ENCODE data around the gene SLC34A1. TPM values are rescaled to one million over a fixed set of nuclear protein-coding genes. Genes with fewer than 3 reads are reported as not detected.

SLC34A1 gene
- total and polyA plus RNA-seq, 11 donors, result not detected

GRCh38 chr5:177387405-177387804, 3.2 kb downstream of the SLC34A1 start:
- no peak overlapping the region for H3K4me3 ChIP-seq
- peaks cover 0 to 33% (median 0%) of the 10 kb centered on the region in 9 donors for H3K27me3 ChIP-seq
- ATAC-seq (no peak), DNase-seq (no peak)
- H3K27ac ChIP-seq, result no peak overlapping the region
- peaks cover 0 to 25% (median 0%) of the 10 kb centered on the region in 12 donors for H3K4me1 ChIP-seq
- intact Hi-C loops (cut with DNase I), result loop anchor here in 2 of 10 donors (10.0 kb wide), 2 partner anchors 73 to 273 kb away; partner anchors contain the start of gene MXD3 (in 1 of the 2)
- H3K36me3 ChIP-seq, result no peaks in the 10 kb centered on the region
- WGBS, 4 donors, result 83 to 91% (median 87%) methylated on average over 14 of the region's 14 CpGs
- TF ChIP-seq CTCF (IDR thresholded peaks at IDR 0.05) (no peak), POLR2A (IDR thresholded peaks at IDR 0.05) (no peak)
- H3K9me3 ChIP-seq, result no peaks in the 10 kb centered on the region

- H3K9me3 ChIP-seq, result no peaks in the 10 kb centered on the region
- DNase-seq (no peak), ATAC-seq (no peak)
- peaks cover 0 to 25% (median 0%) of the 10 kb centered on the region in 12 donors for H3K4me1 ChIP-seq
- no peaks in the 10 kb centered on the region for H3K36me3 ChIP-seq
- TF ChIP-seq CTCF (IDR thresholded peaks at IDR 0.05) (no peak), POLR2A (IDR thresholded peaks at IDR 0.05) (no peak)
- H3K4me3 ChIP-seq, result no peak overlapping the region
- H3K27ac ChIP-seq, result peak overlapping the region in 1 of 12 donors; percentile 68
- peaks cover 0 to 29% (median 0%) of the 10 kb centered on the region in 9 donors for H3K27me3 ChIP-seq
- whole genome bisulfite sequencing, 4 donors, result 87 to 91% (median 90%) methylated on average over 10 of the region's 10 CpGs
- intact Hi-C loops (cut with DNase I), result loop anchor here in 2 of 10 donors (10.0 kb wide), 2 partner anchors 74 to 274 kb away; partner anchors contain the start of gene MXD3 (in 1 of the 2)
Observed at GRCh38 chr5:177388521-177389052, 4.4 kb downstream of the SLC34A1 start.

- H3K36me3 ChIP-seq, result no peaks in the 10 kb centered on the region
- peak overlapping the region in 2 of 12 donors; percentile 12 to 68 for H3K27ac ChIP-seq
- peaks cover 0 to 25% (median 0%) of the 10 kb centered on the region in 12 donors for H3K4me1 ChIP-seq
- no peak overlapping the region for H3K4me3 ChIP-seq
- ATAC-seq (peak in 3 of 4 donors; percentile 41 to 46 (median 43)), DNase-seq (no peak)
- H3K27me3 ChIP-seq, result peaks cover 0 to 26% (median 0%) of the 10 kb centered on the region in 9 donors
- no peak for TF ChIP-seq POLR2A (IDR thresholded peaks at IDR 0.05)
- intact Hi-C loops (cut with DNase I), result loop anchor here in 9 of 10 donors (1.0 to 10.0 kb wide), 8 partner anchors 65 to 275 kb away; partner anchors contain the start of genes MXD3 (in 1 of the 9) and PDLIM7 (in 1 of the 9)
- 33 to 43% (median 40%) methylated on average over 21 of the region's 21 CpGs for WGBS, 4 donors
- H3K9me3 ChIP-seq, result no peaks in the 10 kb centered on the region
Observed at GRCh38 chr5:177389241-177390169, 5.3 kb downstream of the SLC34A1 start.

GRCh38 chr5:177390363-177391300, 6.4 kb downstream of the SLC34A1 start:
- intact Hi-C loops (cut with DNase I), result loop anchor here (1.0 to 5.0 kb wide), 7 partner anchors 63 to 111 kb away; partner anchors contain the start of gene PDLIM7 (in 1 of the 10)
- Histone ChIP-seq H3K9me3 (no peaks in the 10 kb centered on the region), H3K27me3 (peaks cover 0 to 25% (median 0%) of the 10 kb centered on the region in 9 donors), H3K4me1 (peaks cover 0 to 25% (median 0%) of the 10 kb centered on the region in 12 donors), H3K36me3 (no peaks in the 10 kb centered on the region), H3K27ac (peak overlapping the region in 1 of 12 donors; percentile 68), H3K4me3 (no peak overlapping the region)
- ATAC-seq, result peak; percentile 77 to 89 (median 82)
- DNase-seq, result peak; percentile 69 to 83 (median 79)
- WGBS, 4 donors, result 23 to 26% (median 25%) methylated on average over 11 to 13 of the region's 13 CpGs
- no peak for TF ChIP-seq POLR2A (IDR thresholded peaks at IDR 0.05)
- TF ChIP-seq CTCF (IDR thresholded peaks at IDR 0.05), result peak; percentile 4 to 99 (median 98)
